NB4 (cell line): ENCODE results near the gene FAM168B.

Experiments
- MYC ChIP-seq: IDR thresholded peaks from 2 replicates; pipeline ENCODE4 v1.6.1; 2011; ENCODE audit warnings: low read depth, low read length
- POLR2A ChIP-seq: IDR thresholded peaks from 2 replicates; pipeline ENCODE4 v1.6.1; 2011; ENCODE audit warnings: mild to moderate bottlenecking; ENCODE audit not compliant: insufficient read length; ENCODE audit errors: extremely low read depth
- TF ChIP-seq, protein P1 (sequence below): IDR thresholded peaks from one replicate; pipeline ENCODE4 v1.5.1; 2012; ENCODE audit warnings: low read depth, low read length
- TF ChIP-seq, protein P2 (sequence below): IDR thresholded peaks from 2 replicates; pipeline ENCODE4 v1.6.1; 2011; ENCODE audit warnings: low read depth, low read length

- TF ChIP-seq POLR2A (no peak), MYC (no peak)
- TF ChIP-seq, protein P1, sequence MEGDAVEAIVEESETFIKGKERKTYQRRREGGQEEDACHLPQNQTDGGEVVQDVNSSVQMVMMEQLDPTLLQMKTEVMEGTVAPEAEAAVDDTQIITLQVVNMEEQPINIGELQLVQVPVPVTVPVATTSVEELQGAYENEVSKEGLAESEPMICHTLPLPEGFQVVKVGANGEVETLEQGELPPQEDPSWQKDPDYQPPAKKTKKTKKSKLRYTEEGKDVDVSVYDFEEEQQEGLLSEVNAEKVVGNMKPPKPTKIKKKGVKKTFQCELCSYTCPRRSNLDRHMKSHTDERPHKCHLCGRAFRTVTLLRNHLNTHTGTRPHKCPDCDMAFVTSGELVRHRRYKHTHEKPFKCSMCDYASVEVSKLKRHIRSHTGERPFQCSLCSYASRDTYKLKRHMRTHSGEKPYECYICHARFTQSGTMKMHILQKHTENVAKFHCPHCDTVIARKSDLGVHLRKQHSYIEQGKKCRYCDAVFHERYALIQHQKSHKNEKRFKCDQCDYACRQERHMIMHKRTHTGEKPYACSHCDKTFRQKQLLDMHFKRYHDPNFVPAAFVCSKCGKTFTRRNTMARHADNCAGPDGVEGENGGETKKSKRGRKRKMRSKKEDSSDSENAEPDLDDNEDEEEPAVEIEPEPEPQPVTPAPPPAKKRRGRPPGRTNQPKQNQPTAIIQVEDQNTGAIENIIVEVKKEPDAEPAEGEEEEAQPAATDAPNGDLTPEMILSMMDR = no peak
- TF ChIP-seq, protein P2, sequence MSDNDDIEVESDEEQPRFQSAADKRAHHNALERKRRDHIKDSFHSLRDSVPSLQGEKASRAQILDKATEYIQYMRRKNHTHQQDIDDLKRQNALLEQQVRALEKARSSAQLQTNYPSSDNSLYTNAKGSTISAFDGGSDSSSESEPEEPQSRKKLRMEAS = no peak
Observed at GRCh38 chr2:131044075-131044756, 49.0 kb downstream of the FAM168B start.
